GM12892 (cell line): ENCODE data around the gene NUPR2.

Experiments
- POLR2A ChIP-seq: IDR thresholded peaks from 2 replicates; pipeline ENCODE4 v1.6.1; 2011; ENCODE audit warnings: low read depth, low read length, control low read depth
- POLR2AphosphoS5 ChIP-seq: IDR thresholded peaks from 2 replicates; pipeline ENCODE4 v1.6.1; 2011; ENCODE audit warnings: low read depth, low read length, control low read depth

DNA sequence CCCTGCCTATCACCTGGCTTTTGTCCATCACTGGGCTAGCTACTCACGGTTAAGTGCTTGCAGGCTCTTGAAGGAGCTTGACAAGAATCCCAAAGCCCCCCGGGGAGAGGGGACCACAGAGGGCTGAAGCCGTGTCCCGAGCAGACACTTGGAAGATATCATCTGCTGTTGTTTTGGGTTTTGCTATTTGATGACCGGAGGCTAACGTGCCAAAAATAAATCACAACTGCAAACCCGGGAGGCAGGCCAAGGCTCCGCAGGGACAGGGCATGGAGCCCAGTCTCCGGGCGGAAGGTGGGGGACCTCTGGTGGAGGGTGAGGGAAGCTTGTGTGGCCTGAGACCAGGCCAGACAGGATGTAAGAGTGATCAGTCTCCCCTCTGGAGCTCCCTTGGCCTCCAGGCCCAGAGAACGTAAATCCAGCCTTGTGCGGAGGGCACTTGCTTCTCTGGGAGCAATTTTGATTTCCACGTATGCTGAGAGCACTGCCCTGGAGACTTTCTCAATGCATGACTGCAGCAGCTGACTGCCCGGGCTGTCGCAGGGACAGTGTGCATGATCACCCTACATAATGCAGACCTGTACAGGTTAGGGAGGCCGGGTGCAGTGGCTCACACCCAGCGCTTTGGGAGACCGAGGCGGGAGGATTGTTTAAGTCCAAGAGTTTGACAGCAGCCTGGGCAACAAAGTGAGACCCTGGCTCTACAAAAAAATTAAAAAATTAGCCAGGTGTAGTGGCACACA is 23.3 kb downstream of the NUPR2 start, which contains the start of gene PHKG1:
- TF ChIP-seq POLR2A = no peak
- TF ChIP-seq POLR2AphosphoS5 = no peak
